Right lobe of liver (tissue), 6 donors: Measurements from ENCODE around the gene IRF2BP1. TPM values are rescaled to one million over a fixed set of nuclear protein-coding genes. Genes with fewer than 3 reads are reported as not detected.
A peak's percentile ranks its signal among the peaks of the same experiment; 100 is the strongest.

Experiments
- ATAC-seq, 4 donors: fragments of 200-7000 bp; cut with Tn5 transposase; one replicate each; pipeline ENCODE4 v1.9.1; 2020; ENCODE audit warnings: mild to moderate bottlenecking in 4 of 4, moderate library complexity in 4 of 4
- DNase-seq, 3 donors: peaks; one replicate each; pipeline ENCODE4 v3.0.0-alpha.2; 2020
- H3K27ac ChIP-seq, 3 donors: fragments of 200-600 bp; one replicate each; pipeline ENCODE4 v1.8.0; 2022
- H3K27me3 ChIP-seq, 2 donors: fragments of 200-600 bp; one replicate each; pipeline ENCODE4 v1.8.0; 2022
- H3K36me3 ChIP-seq, 4 donors: fragments of 200-600 bp; sonication (generic) in 1 of 4; one replicate each; pipeline versions ENCODE4 v1.5.1 to v1.8.0; 2017 to 2022; ENCODE audit warnings: control low read depth in 1 of 4
- H3K4me1 ChIP-seq, 4 donors: fragments of 200-600 bp; sonication (generic) in 1 of 4; one replicate each; pipeline versions ENCODE4 v1.5.1 to v1.8.0; 2017 to 2022; ENCODE audit warnings: control low read depth in 1 of 4
- H3K4me3 ChIP-seq, 3 donors: fragments of 200-600 bp; one replicate each; pipeline ENCODE4 v1.8.0; 2022
- H3K9me3 ChIP-seq, 4 donors: fragments of 200-600 bp; sonication (generic) in 1 of 4; one replicate each; pipeline versions ENCODE4 v1.5.1 to v1.8.0; 2017 to 2022; ENCODE audit warnings: control low read depth in 1 of 4
- POLR2A ChIP-seq: fragments of 450-650 bp; IDR thresholded peaks from one replicate; pipeline ENCODE4 v1.6.1; 2017; ENCODE audit warnings: antibody characterized with exemption, mild to moderate bottlenecking
- WGBS: methylation state at CpG from one replicate; pipeline ENCODE4 v1.1.6; 2018; ENCODE audit warnings: low coverage, low lambda C conversion rate; ENCODE audit not compliant: insufficient coverage; ENCODE audit errors: missing lambda C conversion rate; 5-methylcytosine and 5-hydroxymethylcytosine counted together
- intact Hi-C, 2 donors: fragments of 100-400 bp; cut with DNase I; formaldehyde crosslinking; loops; one replicate each; pipeline versions ENCODE4 v1.11.2 to v1.14.1; 2022
- total RNA-seq, 6 experiments: library from RNA; depleted of rRNA in 2 of 6; stranded (reverse); fragments of >200 nt in 2 of 6; fragmentation: NEBNext Ultra II Directional in 3 of 6; extraction: Animal tissue kit (Norgen Biotek cat#: 25700) in 3 of 6; gene quantifications; one replicate each; pipeline versions ENCODE4 v1.1.0 to v1.2.4, GENCODE V29; 2016 to 2023
- TF ChIP-seq, protein P1 (sequence below), 4 donors: fragments of 200-600 bp in 3 of 4; fragments of 450-650 bp in 1 of 4; IDR thresholded peaks; one replicate each; pipeline versions ENCODE4 v1.5.1 to v1.8.0; 2016 to 2022; ENCODE audit warnings: antibody characterized with exemption in 4 of 4, mild to moderate bottlenecking in 2 of 4
- donor health status: DM: no; HTN: yes; CAD: no.
- donor health status: DM: no; HTN: no; CAD: no.
- donor health status: DM: no; HTN: no; CAD: no.
- donor health status: DM: no; HTN: yes; CAD: no.
- donor health status: DM: no; HTN: yes; CAD: no.

Gene IRF2BP1
- total RNA-seq, 6 experiments from 2014 or later, result 12.8 to 21.5 (median 15.5) TPM

- ATAC-seq (peak; percentile 58 to 64 (median 62)), DNase-seq (peak; percentile 88 to 94 (median 92))
- Histone ChIP-seq H3K9me3 (no peaks in the 10 kb centered on the region), H3K4me3 (peak overlapping the region; percentile 69 to 83 (median 80)), H3K4me1 (peaks cover 0 to 28% (median 11%) of the 10 kb centered on the region in 4 donors), H3K36me3 (no peaks in the 10 kb centered on the region), H3K27ac (peak overlapping the region; percentile 78 to 86 (median 84)), H3K27me3 (no peaks in the 10 kb centered on the region)
- WGBS, result 3% methylated on average over 15 of the region's 32 CpGs
- intact Hi-C loops, result loop anchor here in 1 of 2 donors (10.0 kb wide), 1 partner anchor 72 kb away; the partner anchor contains the start of gene RSPH6A
- TF ChIP-seq POLR2A, result peak; percentile 82
- TF ChIP-seq, protein P1, sequence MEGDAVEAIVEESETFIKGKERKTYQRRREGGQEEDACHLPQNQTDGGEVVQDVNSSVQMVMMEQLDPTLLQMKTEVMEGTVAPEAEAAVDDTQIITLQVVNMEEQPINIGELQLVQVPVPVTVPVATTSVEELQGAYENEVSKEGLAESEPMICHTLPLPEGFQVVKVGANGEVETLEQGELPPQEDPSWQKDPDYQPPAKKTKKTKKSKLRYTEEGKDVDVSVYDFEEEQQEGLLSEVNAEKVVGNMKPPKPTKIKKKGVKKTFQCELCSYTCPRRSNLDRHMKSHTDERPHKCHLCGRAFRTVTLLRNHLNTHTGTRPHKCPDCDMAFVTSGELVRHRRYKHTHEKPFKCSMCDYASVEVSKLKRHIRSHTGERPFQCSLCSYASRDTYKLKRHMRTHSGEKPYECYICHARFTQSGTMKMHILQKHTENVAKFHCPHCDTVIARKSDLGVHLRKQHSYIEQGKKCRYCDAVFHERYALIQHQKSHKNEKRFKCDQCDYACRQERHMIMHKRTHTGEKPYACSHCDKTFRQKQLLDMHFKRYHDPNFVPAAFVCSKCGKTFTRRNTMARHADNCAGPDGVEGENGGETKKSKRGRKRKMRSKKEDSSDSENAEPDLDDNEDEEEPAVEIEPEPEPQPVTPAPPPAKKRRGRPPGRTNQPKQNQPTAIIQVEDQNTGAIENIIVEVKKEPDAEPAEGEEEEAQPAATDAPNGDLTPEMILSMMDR (IDR thresholded peaks at IDR 0.05), result no peak
Measured at GRCh38 chr19:45886427-45887199, 672 bp upstream of the IRF2BP1 start.

DNA sequence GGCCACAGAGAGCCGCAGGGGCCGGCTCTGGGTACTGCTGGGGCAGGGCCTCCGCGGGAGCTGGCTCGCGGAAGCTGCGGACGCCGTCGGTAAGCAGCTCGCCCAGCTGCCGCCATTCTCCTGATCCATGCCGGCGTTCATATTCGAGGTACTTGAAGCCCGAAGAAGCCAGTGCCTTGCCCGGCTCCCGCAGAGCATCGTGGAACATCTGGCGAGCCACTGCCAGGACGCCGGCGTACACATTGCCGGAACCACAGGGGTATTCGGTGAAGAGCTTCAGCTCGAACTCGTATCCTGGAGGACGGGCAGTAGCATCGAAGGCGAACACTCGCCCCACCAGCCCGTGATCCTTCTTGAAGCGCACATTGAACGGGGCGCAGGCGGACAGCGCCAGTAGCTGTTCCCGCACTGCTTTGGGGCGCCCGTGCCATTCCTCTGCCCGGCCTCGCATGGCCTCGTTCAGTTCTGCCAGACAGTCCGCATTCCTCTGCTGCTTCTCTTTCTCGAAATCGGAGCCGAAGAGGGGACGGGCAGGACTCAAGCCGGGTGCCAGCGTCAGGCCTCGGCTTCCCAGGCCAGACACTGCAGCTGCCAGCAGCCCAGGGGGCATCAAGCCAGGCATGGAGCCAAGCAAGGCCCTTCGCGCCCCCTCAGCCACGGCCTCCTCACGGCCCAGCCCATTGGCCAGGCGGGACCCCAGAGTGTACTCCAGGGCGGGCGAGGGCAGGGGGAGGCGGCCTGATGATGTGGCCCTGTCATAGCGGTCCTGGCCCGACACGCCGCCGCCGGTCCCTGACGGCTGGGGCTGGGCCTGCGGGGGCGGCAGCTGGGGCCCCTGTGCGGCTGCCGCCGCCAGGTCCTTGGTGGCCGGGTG is 1.0 kb downstream of the IRF2BP1 start:
- ATAC-seq (no peak), DNase-seq (peak; percentile 54 to 66 (median 63))
- Histone ChIP-seq H3K27me3 (no peaks in the 10 kb centered on the region), H3K27ac (peak overlapping the region; percentile 78 to 86 (median 84)), H3K4me3 (peak overlapping the region; percentile 69 to 83 (median 80)), H3K9me3 (no peaks in the 10 kb centered on the region), H3K36me3 (no peaks in the 10 kb centered on the region), H3K4me1 (peaks cover 2 to 43% (median 20%) of the 10 kb centered on the region in 4 donors)
- no peak for TF ChIP-seq POLR2A
- TF ChIP-seq, protein P1 (IDR thresholded peaks at IDR 0.05), result no peak
- intact Hi-C loops, result loop anchor here in 1 of 2 donors (10.0 kb wide), 1 partner anchor 70 kb away; the partner anchor contains the start of gene RSPH6A
- no CpG with 5 or more reads among the region's 72 CpGs for WGBS

DNA sequence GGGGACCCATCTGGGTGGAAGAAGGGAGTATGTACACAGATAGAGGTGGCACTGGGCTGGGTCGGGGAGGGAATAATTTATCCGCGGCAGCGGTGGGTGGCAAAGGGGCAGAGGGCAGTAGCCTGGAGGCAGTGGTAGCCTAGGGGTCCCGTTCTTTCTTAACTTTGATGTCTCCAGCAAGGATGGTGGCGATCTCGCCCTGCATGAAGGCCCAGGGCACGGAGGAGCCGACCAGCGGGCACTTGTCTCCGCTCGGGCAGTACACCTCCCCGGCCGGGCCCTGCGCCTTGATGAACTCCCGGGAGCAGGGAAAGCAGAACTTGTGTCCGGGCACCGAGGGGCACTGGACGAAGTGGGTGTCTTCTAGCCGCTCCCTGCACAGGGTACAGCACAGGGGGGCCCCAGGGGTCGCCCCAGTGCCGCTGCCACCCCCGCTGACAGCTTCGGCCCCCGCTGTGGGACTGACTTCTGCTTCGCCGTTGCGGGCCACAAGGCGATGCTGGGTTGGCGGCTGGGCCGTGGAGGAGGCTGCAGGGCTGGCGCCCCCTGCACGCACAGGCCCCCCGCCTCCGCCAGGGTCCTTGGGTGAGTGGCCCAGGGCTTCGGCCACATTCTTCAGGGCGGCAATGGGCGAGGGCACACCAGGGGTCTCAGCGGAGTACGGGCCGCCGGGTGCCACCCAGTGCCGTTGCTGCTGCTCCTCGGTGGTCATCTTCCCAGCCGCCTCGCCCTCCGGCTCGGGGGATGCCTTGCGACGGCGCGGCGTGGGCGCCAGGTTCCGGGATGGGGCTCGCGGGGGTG is 1.9 kb downstream of the IRF2BP1 start:
- WGBS, result 40% methylated on average over 1 of the region's 57 CpGs
- Histone ChIP-seq H3K27me3 (no peaks in the 10 kb centered on the region), H3K4me1 (peaks cover 2 to 52% (median 24%) of the 10 kb centered on the region in 4 donors), H3K36me3 (no peaks in the 10 kb centered on the region), H3K9me3 (no peaks in the 10 kb centered on the region), H3K4me3 (peak overlapping the region; percentile 69 to 83 (median 80)), H3K27ac (peak overlapping the region in 1 of 3 donors; percentile 7)
- intact Hi-C loops, result loop anchor here in 1 of 2 donors (10.0 kb wide), 1 partner anchor 69 kb away; the partner anchor contains the start of gene RSPH6A
- ATAC-seq, result no peak
- DNase-seq, result peak in 1 of 3 donors; percentile 65
- TF ChIP-seq, protein P1 (IDR thresholded peaks at IDR 0.05), result no peak
- TF ChIP-seq POLR2A, result no peak

- intact Hi-C loops, result loop anchor here in 1 of 2 donors (10.0 kb wide), 1 partner anchor 69 kb away; the partner anchor contains the start of gene RSPH6A
- DNase-seq (no peak), ATAC-seq (no peak)
- peak overlapping the region in 1 of 3 donors; percentile 7 for H3K27ac ChIP-seq
- TF ChIP-seq POLR2A, result no peak
- TF ChIP-seq, protein P1 (IDR thresholded peaks at IDR 0.05), result peak in 2 of 4 donors; percentile 20 to 34
- no peaks in the 10 kb centered on the region for H3K36me3 ChIP-seq
- peak overlapping the region; percentile 58 to 80 (median 69) for H3K4me3 ChIP-seq
- 3% methylated on average over 5 of the region's 5 CpGs for WGBS
- no peaks in the 10 kb centered on the region for H3K27me3 ChIP-seq
- H3K9me3 ChIP-seq, result no peaks in the 10 kb centered on the region
- peaks cover 2 to 57% (median 27%) of the 10 kb centered on the region in 4 donors for H3K4me1 ChIP-seq
Measured at GRCh38 chr19:45883586-45883880, 2.4 kb downstream of the IRF2BP1 start.
